ENCODE measurements around the gene MICALL2. TPM values are rescaled to one million over a fixed set of nuclear protein-coding genes. Genes with fewer than 3 reads are reported as not detected.
A peak's percentile ranks its signal among the peaks of the same experiment; 100 is the strongest.

Gene MICALL2
- total and polyA plus RNA-seq, 4 donors, result 19.0 to 70.6 (median 41.0) TPM

GRCh38 chr7:1459920-1460820 lies 900 bp upstream of the MICALL2 start:
- WGBS, 2 donors, result 8 to 11% methylated on average over 23 to 30 of the region's 30 CpGs
- Histone ChIP-seq H3K36me3 (ENCODE audit: control insufficient read depth in 4 of 4, insufficient read depth in 4 of 4, low read length in 4 of 4) (no peaks in the 10 kb centered on the region), H3K27ac (ENCODE audit: low read depth in 1 of 2, low read length in 1 of 2) (peak overlapping the region in 1 of 2 donors; percentile 82), H3K4me1 (ENCODE audit: control insufficient read depth in 5 of 5, insufficient read depth in 5 of 5, low read length in 5 of 5) (peaks cover 0 to 36% (median 18%) of the 10 kb centered on the region in 5 donors), H3K27me3 (ENCODE audit: control insufficient read depth in 3 of 3, insufficient read depth in 3 of 3, low read length in 2 of 3) (no peaks in the 10 kb centered on the region), H3K9ac (ENCODE audit: insufficient read depth in 1 of 2, low read length in 2 of 2) (no peak overlapping the region), H3K9me3 (ENCODE audit: control insufficient read depth in 4 of 4, insufficient read depth in 3 of 4, low read length in 3 of 4) (no peaks in the 10 kb centered on the region), H3K4me3 (peak overlapping the region; percentile 2)
- ATAC-seq (ENCODE audit: insufficient read depth, low FRiP score) (no peak), DNase-seq (peak in 2 of 3 donors; percentile 39 to 46)
- TF ChIP-seq CTCF (IDR thresholded peaks at IDR 0.05; ENCODE audit: control extremely low read depth, extremely low read depth), result no peak

- Histone ChIP-seq H3K9me3 (ENCODE audit: control insufficient read depth in 4 of 4, insufficient read depth in 3 of 4, low read length in 3 of 4) (no peaks in the 10 kb centered on the region), H3K36me3 (ENCODE audit: control insufficient read depth in 4 of 4, insufficient read depth in 4 of 4, low read length in 4 of 4) (no peaks in the 10 kb centered on the region), H3K4me1 (ENCODE audit: control insufficient read depth in 5 of 5, insufficient read depth in 5 of 5, low read length in 5 of 5) (peaks cover 0 to 40% (median 24%) of the 10 kb centered on the region in 5 donors), H3K9ac (ENCODE audit: insufficient read depth in 1 of 2, low read length in 2 of 2) (no peak overlapping the region), H3K4me3 (no peak overlapping the region), H3K27me3 (ENCODE audit: control insufficient read depth in 3 of 3, insufficient read depth in 3 of 3, low read length in 2 of 3) (no peaks in the 10 kb centered on the region), H3K27ac (ENCODE audit: low read depth in 1 of 2, low read length in 1 of 2) (no peak overlapping the region)
- 0% methylated on average over 13 to 35 of the region's 35 CpGs for WGBS, 2 donors
- peak; percentile 98 to 99 (median 98) for DNase-seq
- no peak for TF ChIP-seq CTCF (IDR thresholded peaks at IDR 0.05; ENCODE audit: control extremely low read depth, extremely low read depth)
- ATAC-seq (ENCODE audit: insufficient read depth, low FRiP score), result peak; percentile 93
These were observed 232 bp upstream of the MICALL2 start for GRCh38 chr7:1459512-1459892.

GRCh38 chr7:1457949-1458682 lies 1.2 kb downstream of the MICALL2 start:
- H3K27me3 ChIP-seq (ENCODE audit: control insufficient read depth in 3 of 3, insufficient read depth in 3 of 3, low read length in 2 of 3), result no peaks in the 10 kb centered on the region
- peaks cover 0 to 42% (median 28%) of the 10 kb centered on the region in 5 donors for H3K4me1 ChIP-seq (ENCODE audit: control insufficient read depth in 5 of 5, insufficient read depth in 5 of 5, low read length in 5 of 5)
- WGBS, 2 donors, result 36 to 44% methylated on average over 23 of the region's 23 CpGs
- no peaks in the 10 kb centered on the region for H3K9me3 ChIP-seq (ENCODE audit: control insufficient read depth in 4 of 4, insufficient read depth in 3 of 4, low read length in 3 of 4)
- no peaks in the 10 kb centered on the region for H3K36me3 ChIP-seq (ENCODE audit: control insufficient read depth in 4 of 4, insufficient read depth in 4 of 4, low read length in 4 of 4)
- no peak for TF ChIP-seq CTCF (IDR thresholded peaks at IDR 0.05; ENCODE audit: control extremely low read depth, extremely low read depth)
- peak overlapping the region; percentile 88 to 97 for H3K27ac ChIP-seq (ENCODE audit: low read depth in 1 of 2, low read length in 1 of 2)
- ATAC-seq (ENCODE audit: insufficient read depth, low FRiP score) (no peak), DNase-seq (peak in 1 of 3 donors; percentile 11)
- H3K9ac ChIP-seq (ENCODE audit: insufficient read depth in 1 of 2, low read length in 2 of 2), result no peak overlapping the region
- H3K4me3 ChIP-seq, result peak overlapping the region; percentile 84
